Activated T-cell treated with anti-CD3 and anti-CD28 coated beads, Interleukin-2, amount 50 U/mL, for 48 hours (primary cell): ENCODE data around the gene RAB11FIP4.

ENCODE experiments used
- DNase-seq, 2 experiments: peaks; one replicate each; pipeline ENCODE4 v3.0.0-alpha.2; 2020

The RAB11FIP4 gene

GRCh38 chr17:31508288-31509094 is 117.0 kb downstream of the RAB11FIP4 start:
- peak; percentile 76 for DNase-seq

- peak; percentile 53 to 55 for DNase-seq
Measured at GRCh38 chr17:31509095-31509804, 117.8 kb downstream of the RAB11FIP4 start.

GRCh38 chr17:31509805-31510177 is 118.3 kb downstream of the RAB11FIP4 start:
- DNase-seq = no peak

- peak; percentile 56 to 62 for DNase-seq
Measured at GRCh38 chr17:31510308-31511194, 119.1 kb downstream of the RAB11FIP4 start.

GRCh38 chr17:31511195-31511578 is 119.7 kb downstream of the RAB11FIP4 start:
- no peak for DNase-seq

GRCh38 chr17:31511580-31511979 is 120.1 kb downstream of the RAB11FIP4 start:
- no peak for DNase-seq

GRCh38 chr17:31512104-31512740 is 120.7 kb downstream of the RAB11FIP4 start:
- no peak for DNase-seq

GRCh38 chr17:31512796-31513195 is 121.3 kb downstream of the RAB11FIP4 start:
- no peak for DNase-seq

- no peak for DNase-seq
Measured at GRCh38 chr17:31513731-31514427, 122.4 kb downstream of the RAB11FIP4 start.

- DNase-seq = no peak
Measured at GRCh38 chr17:31515267-31515666, 123.8 kb downstream of the RAB11FIP4 start.

- DNase-seq = no peak
Measured at GRCh38 chr17:31517524-31517923, 126.0 kb downstream of the RAB11FIP4 start.

- no peak for DNase-seq
Measured at GRCh38 chr17:31518478-31518877, 127.0 kb downstream of the RAB11FIP4 start.

GRCh38 chr17:31521632-31522283 is 130.3 kb downstream of the RAB11FIP4 start:
- DNase-seq = no peak

GRCh38 chr17:31522284-31522931 is 130.9 kb downstream of the RAB11FIP4 start:
- DNase-seq = no peak

- DNase-seq = no peak
Measured at GRCh38 chr17:31522987-31523495, 131.6 kb downstream of the RAB11FIP4 start.

- DNase-seq = no peak
Measured at GRCh38 chr17:31523862-31524730, 132.6 kb downstream of the RAB11FIP4 start.

GRCh38 chr17:31524926-31525800 is 133.7 kb downstream of the RAB11FIP4 start:
- DNase-seq = peak; percentile 91 to 92

- DNase-seq = no peak
Measured at GRCh38 chr17:31525801-31526549, 134.5 kb downstream of the RAB11FIP4 start.
